Astrocyte of the cerebellum (primary cell): ENCODE measurements around the gene RSF1.

Experiments
- DNase-seq: peaks from one replicate; pipeline ENCODE4 v3.0.0-alpha.2; 2011; ENCODE audit warnings: low read depth
- H3K4me3 ChIP-seq: 2 replicates; pipeline ENCODE4 v1.5.1; 2011; ENCODE audit warnings: mild to moderate bottlenecking, low read depth, low read length, moderate library complexity
- in situ Hi-C: cut with HindIII; loops from 2 replicates; pipeline ENCODE4 v1.10.0; 2017; ENCODE audit warnings: low sequenced_read_pairs
- TF ChIP-seq, protein P1 (sequence below): IDR thresholded peaks from 2 replicates; pipeline ENCODE4 v1.5.1; 2012; ENCODE audit warnings: low read length, low read depth, moderate library complexity, mild to moderate bottlenecking; ENCODE audit errors: missing control alignments

Gene RSF1

DNA sequence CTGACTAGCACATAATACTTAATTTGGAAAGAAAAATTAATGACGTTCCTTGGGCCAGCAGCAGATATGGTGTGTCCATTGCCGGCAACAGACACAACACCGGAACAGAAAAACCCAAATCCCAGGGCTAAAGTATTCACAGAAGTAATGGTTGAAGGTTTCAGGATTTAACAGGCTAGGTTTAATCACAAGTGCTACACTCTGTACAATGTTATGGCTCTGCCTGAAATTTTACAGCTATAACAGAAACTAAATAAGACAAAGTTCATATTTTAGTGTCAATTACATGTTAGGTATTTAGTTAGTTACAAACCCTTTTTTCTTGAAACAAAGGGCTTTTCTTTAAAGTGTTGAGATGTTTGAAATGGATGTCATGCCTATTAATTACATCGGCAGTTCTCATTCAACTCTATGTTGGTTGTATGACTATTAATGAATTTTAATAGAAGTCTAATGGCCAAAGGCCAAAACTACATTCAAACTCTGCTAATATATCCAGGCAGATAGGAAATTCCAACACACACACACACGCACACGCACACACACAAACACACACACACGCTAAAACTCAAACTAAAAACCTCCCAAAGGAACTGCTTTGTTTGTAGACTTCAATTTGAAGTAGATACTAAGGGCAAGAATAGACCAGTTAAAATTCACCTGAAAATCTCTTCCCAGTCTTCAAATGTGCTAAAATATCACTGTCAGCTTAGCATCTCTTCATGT is 155.1 kb downstream of the RSF1 start:
- in situ Hi-C loops = no loop called here
- no peak for DNase-seq

GRCh38 chr11:77661670-77662069 is 158.9 kb downstream of the RSF1 start:
- TF ChIP-seq, protein P1, sequence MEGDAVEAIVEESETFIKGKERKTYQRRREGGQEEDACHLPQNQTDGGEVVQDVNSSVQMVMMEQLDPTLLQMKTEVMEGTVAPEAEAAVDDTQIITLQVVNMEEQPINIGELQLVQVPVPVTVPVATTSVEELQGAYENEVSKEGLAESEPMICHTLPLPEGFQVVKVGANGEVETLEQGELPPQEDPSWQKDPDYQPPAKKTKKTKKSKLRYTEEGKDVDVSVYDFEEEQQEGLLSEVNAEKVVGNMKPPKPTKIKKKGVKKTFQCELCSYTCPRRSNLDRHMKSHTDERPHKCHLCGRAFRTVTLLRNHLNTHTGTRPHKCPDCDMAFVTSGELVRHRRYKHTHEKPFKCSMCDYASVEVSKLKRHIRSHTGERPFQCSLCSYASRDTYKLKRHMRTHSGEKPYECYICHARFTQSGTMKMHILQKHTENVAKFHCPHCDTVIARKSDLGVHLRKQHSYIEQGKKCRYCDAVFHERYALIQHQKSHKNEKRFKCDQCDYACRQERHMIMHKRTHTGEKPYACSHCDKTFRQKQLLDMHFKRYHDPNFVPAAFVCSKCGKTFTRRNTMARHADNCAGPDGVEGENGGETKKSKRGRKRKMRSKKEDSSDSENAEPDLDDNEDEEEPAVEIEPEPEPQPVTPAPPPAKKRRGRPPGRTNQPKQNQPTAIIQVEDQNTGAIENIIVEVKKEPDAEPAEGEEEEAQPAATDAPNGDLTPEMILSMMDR = no peak
- no peak overlapping the region for H3K4me3 ChIP-seq
- in situ Hi-C loops = no loop called here
- DNase-seq = no peak

More for the DNA sequence above, 155.1 kb downstream of the RSF1 start:
- H3K4me3 ChIP-seq = no peak overlapping the region
- TF ChIP-seq, protein P1 = no peak

- TF ChIP-seq, protein P1 = no peak
- DNase-seq = no peak
- in situ Hi-C loops = no loop called here
- H3K4me3 ChIP-seq = no peak overlapping the region
Observed at GRCh38 chr11:77660947-77661346, 159.6 kb downstream of the RSF1 start.

GRCh38 chr11:77658213-77659013 is 162.1 kb downstream of the RSF1 start:
- in situ Hi-C loops = no loop called here
- no peak for DNase-seq
- TF ChIP-seq, protein P1 = no peak
- no peak overlapping the region for H3K4me3 ChIP-seq

- in situ Hi-C loops = no loop called here
- TF ChIP-seq, protein P1 = no peak
- no peak overlapping the region for H3K4me3 ChIP-seq
- DNase-seq = no peak
Observed at GRCh38 chr11:77656362-77656761, 164.2 kb downstream of the RSF1 start.

DNA sequence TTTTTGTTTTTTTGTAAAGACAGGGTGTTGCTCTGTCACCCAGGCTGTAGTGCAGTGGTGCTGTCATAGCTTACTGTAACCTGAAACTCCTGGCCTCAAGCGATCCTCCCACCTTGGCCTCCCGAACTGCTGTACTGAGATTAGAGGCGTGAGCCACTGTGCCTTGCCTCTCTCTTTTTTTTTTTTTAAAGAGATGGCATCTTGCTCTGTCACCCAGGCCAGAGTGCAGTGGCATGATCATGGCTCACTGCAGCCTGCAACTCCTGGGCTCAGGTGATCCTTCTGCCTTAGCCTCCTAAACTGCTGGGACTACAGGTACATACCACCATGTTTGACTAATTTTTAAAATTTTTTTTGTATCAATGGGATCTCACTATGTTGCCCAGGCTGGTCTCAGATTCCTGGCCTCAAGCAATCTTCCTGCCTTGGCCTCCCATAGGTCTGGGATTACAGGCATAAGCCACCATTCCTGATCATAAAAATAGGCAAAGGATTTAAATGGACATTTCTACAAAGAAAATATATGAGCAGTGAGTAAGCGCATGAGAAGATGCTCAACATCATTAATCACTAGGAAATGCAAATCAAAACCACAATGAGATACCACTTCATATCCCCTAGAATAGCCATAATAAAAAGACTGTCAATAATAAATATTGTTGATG is 165.6 kb downstream of the RSF1 start:
- H3K4me3 ChIP-seq = no peak overlapping the region
- in situ Hi-C loops = no loop called here
- TF ChIP-seq, protein P1 = no peak
- no peak for DNase-seq
